ENCODE results near the gene DLG1.

DNA sequence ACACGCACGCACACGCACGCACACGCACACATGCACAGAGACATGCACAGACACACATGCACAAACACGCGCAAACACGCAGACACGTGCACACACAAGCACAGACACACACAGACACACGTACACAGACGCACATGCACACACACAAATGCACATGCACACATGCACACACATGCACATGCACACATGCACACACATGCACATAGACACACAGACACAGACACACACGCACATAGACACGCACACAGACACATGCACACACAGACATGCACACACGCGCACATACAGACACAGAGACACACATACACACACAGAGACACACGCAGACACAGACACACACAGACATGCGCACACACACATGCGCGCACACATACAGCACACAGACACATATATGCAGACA lies 303.4 kb downstream of the DLG1 start:
- TF ChIP-seq, protein P1, sequence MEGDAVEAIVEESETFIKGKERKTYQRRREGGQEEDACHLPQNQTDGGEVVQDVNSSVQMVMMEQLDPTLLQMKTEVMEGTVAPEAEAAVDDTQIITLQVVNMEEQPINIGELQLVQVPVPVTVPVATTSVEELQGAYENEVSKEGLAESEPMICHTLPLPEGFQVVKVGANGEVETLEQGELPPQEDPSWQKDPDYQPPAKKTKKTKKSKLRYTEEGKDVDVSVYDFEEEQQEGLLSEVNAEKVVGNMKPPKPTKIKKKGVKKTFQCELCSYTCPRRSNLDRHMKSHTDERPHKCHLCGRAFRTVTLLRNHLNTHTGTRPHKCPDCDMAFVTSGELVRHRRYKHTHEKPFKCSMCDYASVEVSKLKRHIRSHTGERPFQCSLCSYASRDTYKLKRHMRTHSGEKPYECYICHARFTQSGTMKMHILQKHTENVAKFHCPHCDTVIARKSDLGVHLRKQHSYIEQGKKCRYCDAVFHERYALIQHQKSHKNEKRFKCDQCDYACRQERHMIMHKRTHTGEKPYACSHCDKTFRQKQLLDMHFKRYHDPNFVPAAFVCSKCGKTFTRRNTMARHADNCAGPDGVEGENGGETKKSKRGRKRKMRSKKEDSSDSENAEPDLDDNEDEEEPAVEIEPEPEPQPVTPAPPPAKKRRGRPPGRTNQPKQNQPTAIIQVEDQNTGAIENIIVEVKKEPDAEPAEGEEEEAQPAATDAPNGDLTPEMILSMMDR (IDR thresholded peaks at IDR 0.05; ENCODE audit: poor library complexity, severe bottlenecking), result no peak
- TF ChIP-seq POLR2AphosphoS5 (IDR thresholded peaks at IDR 0.05) (no peak), EZH2 (IDR thresholded peaks at IDR 0.05; ENCODE audit: borderline replicate concordance, insufficient read depth, low read length, poor library complexity, severe bottlenecking) (no peak), RAD21 (conservative IDR thresholded peaks at IDR 0.05) (no peak), SMC3 (conservative IDR thresholded peaks at IDR 0.05; ENCODE audit: poor library complexity) (no peak), TAF1 (IDR thresholded peaks at IDR 0.05; ENCODE audit: low read depth) (no peak), EP300 (conservative IDR thresholded peaks at IDR 0.05; ENCODE audit: poor library complexity, severe bottlenecking) (no peak), MXI1 (conservative IDR thresholded peaks at IDR 0.05; ENCODE audit: poor library complexity, severe bottlenecking) (no peak)
- TF ChIP-seq, protein P2, sequence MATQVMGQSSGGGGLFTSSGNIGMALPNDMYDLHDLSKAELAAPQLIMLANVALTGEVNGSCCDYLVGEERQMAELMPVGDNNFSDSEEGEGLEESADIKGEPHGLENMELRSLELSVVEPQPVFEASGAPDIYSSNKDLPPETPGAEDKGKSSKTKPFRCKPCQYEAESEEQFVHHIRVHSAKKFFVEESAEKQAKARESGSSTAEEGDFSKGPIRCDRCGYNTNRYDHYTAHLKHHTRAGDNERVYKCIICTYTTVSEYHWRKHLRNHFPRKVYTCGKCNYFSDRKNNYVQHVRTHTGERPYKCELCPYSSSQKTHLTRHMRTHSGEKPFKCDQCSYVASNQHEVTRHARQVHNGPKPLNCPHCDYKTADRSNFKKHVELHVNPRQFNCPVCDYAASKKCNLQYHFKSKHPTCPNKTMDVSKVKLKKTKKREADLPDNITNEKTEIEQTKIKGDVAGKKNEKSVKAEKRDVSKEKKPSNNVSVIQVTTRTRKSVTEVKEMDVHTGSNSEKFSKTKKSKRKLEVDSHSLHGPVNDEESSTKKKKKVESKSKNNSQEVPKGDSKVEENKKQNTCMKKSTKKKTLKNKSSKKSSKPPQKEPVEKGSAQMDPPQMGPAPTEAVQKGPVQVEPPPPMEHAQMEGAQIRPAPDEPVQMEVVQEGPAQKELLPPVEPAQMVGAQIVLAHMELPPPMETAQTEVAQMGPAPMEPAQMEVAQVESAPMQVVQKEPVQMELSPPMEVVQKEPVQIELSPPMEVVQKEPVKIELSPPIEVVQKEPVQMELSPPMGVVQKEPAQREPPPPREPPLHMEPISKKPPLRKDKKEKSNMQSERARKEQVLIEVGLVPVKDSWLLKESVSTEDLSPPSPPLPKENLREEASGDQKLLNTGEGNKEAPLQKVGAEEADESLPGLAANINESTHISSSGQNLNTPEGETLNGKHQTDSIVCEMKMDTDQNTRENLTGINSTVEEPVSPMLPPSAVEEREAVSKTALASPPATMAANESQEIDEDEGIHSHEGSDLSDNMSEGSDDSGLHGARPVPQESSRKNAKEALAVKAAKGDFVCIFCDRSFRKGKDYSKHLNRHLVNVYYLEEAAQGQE (IDR thresholded peaks at IDR 0.05; ENCODE audit: borderline replicate concordance), result no peak

Measured in neural cell (in vitro differentiated cells).